Stimulated activated CD8-positive, alpha-beta memory T cell treated with anti-CD3 and anti-CD28 coated beads, Interleukin-7, amount 100 ng/mL, for 24 hours (primary cell): ENCODE data around the gene B4GALNT4.
"Not testable (repeated sequence)": the region's sequence is repeated elsewhere in the genome, so short reads cannot be mapped to it uniquely, and the experiment has no call there.

ENCODE experiments used
- DNase-seq: peaks from one replicate; pipeline ENCODE4 v3.0.0-alpha.2; 2020; ENCODE audit warnings: low read depth

Gene B4GALNT4

GRCh38 chr11:393219-394033, 24.1 kb downstream of the B4GALNT4 start:
- no peak for DNase-seq

GRCh38 chr11:394034-394857, 24.9 kb downstream of the B4GALNT4 start, which contains the start of gene PKP3:
Gene PKP3 (plus strand): TSS chr11:394209. CDS start chr11:394293, 84 bp downstream.
- DNase-seq: no peak

GRCh38 chr11:394858-395655, 25.8 kb downstream of the B4GALNT4 start:
- no peak for DNase-seq

GRCh38 chr11:395866-396265, 26.6 kb downstream of the B4GALNT4 start:
- no peak for DNase-seq

GRCh38 chr11:396511-396947, 27.2 kb downstream of the B4GALNT4 start:
- no peak for DNase-seq

- DNase-seq: no peak
Measured at GRCh38 chr11:396948-397548, 27.7 kb downstream of the B4GALNT4 start.

- DNase-seq: no peak
Measured at GRCh38 chr11:398826-399225, 29.5 kb downstream of the B4GALNT4 start.

- no peak for DNase-seq
Measured at GRCh38 chr11:399731-400211, 30.5 kb downstream of the B4GALNT4 start.

- no peak for DNase-seq
Measured at GRCh38 chr11:400241-400689, 31.0 kb downstream of the B4GALNT4 start.

- DNase-seq: not testable (repeated sequence)
Measured at GRCh38 chr11:401196-401595, 31.9 kb downstream of the B4GALNT4 start.

- DNase-seq: no peak
Measured at GRCh38 chr11:403021-403760, 33.9 kb downstream of the B4GALNT4 start.

GRCh38 chr11:403761-404431, 34.6 kb downstream of the B4GALNT4 start:
- DNase-seq: no peak

GRCh38 chr11:404551-405264, 35.4 kb downstream of the B4GALNT4 start:
- DNase-seq: no peak

- DNase-seq: no peak
Measured at GRCh38 chr11:405323-405953, 36.1 kb downstream of the B4GALNT4 start.

- no peak for DNase-seq
Measured at GRCh38 chr11:405954-406795, 36.9 kb downstream of the B4GALNT4 start.

- DNase-seq: peak; percentile 77
Measured at GRCh38 chr11:406796-407650, 37.7 kb downstream of the B4GALNT4 start.

GRCh38 chr11:407651-408123, 38.4 kb downstream of the B4GALNT4 start:
- no peak for DNase-seq
